GM21717 (cell line): ENCODE results near the gene DYNLT5.
A peak's percentile ranks its signal among the peaks of the same experiment; 100 is the strongest.
"Not testable (repeated sequence)": the region's sequence is repeated elsewhere in the genome, so short reads cannot be mapped to it uniquely, and the experiment has no call there.

Experiments
- ATAC-seq: cut with Tn5 transposase; IDR thresholded peaks from one replicate; pipeline ENCODE4 v1.9.1; 2021; ENCODE audit warnings: mild to moderate bottlenecking, moderate library complexity; ENCODE audit not compliant: unreplicated experiment

Gene DYNLT5

DNA sequence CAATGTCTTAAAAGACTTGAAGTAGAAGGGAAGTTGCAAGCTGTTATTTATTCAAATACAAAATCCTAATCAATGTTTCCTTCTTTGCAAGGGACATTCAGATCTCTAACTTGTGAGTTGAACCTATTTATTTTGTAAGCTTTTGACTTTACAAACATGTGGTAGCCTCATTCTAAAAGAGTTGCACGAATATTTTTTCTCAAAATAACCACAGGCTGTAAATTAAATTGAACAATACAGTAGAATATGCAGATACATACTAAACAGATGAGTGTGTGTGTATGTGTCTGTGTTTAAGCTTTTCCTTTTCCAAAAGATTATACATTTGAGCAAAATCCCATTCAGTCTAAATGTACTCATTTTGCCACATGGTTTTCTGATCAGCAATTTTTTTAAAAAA is 4.8 kb upstream of the DYNLT5 start:
- ATAC-seq: no peak

DNA sequence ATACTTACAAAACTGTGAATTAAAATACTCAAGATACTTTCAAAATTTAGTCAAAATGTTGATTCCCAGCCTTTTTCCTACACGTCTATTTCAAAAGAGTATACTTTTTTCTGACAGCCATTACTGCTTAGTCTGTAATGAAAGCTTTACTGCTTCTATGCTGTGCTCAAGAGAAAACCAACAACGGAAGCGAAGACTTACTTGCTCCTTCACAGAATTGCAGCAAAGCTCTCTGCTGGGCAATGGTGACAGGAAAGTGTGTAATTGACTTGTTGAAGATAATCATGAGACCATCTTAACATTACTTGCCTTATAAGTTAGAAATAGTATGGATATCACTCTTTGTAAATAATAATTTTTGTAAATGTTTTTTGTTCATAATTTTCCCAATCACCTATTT is 1.7 kb upstream of the DYNLT5 start:
- no peak for ATAC-seq

DNA sequence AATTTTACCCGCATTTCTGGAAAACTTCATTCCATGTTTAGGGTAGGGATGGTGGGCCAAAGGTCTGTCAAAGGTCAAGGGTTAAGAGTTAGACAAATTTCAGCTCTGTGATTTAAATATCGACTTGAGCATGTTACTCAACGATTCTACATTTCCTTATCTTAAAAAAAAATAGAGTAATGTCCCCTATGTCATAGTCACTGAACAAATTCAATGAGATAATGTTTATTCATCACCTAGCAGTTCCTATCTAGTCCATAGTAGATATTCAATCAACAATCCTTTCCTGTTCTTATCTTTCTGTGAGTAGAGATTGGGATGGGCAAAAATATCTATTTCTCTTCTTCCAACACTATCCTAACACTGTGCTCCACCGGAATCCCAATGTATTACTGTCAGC is 1.1 kb upstream of the DYNLT5 start:
- no peak for ATAC-seq

DNA sequence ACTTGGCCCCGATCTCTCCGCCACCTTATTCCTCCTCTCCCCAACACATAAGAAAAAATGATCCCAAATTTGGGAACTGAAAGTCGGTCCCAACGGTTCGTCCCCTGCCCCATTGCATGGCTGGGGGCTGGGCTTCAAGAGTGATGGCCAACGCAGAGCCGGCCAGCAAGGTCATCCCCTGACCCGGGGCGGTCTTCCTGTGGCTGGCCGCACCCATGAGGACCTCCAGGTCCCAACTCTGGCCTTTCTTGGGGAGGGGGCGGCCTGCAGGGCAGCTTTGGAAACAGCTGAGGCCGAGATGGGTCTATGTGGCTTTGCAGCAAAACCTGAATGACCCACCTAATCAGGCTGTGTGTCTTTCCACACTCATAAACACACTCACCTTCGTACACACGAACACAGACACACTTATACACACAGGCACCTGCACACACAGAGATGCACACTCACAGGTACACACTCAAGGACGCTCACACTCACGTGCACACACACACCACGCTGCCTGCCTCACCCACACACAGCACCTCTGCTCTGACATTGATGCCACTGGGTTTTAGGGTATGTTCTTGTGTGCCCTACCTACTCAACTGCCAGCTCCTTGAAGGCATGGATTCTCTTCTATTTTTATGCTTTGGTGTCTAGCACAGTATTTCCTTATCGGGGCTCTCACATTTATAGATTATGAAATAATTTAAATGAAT is 562 bp downstream of the DYNLT5 start:
- ATAC-seq: no peak

DNA sequence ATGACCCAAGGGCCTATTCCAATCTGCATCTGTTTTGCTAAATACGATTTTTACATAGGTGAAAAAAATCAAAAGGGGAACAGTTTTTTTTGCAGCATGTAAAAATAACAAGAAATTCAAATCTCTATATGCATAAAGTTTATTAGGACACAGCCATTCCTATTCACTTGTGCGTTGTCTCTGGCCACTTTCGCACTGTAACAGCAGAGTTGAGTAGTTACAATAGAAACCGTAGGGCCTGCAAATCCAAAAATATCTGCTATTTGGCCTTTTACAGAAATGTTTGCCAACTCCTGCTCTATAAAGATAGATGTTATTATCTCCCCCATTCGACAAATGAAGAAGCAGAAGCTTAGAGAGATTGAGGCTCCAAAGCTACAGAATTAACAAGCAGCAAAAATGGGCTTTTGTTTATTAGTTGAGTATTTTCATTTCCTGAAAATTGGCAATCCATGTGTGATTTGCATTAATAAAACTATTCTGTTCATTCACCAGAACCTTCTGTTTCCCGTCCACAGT is 5.5 kb downstream of the DYNLT5 start:
- ATAC-seq: no peak

DNA sequence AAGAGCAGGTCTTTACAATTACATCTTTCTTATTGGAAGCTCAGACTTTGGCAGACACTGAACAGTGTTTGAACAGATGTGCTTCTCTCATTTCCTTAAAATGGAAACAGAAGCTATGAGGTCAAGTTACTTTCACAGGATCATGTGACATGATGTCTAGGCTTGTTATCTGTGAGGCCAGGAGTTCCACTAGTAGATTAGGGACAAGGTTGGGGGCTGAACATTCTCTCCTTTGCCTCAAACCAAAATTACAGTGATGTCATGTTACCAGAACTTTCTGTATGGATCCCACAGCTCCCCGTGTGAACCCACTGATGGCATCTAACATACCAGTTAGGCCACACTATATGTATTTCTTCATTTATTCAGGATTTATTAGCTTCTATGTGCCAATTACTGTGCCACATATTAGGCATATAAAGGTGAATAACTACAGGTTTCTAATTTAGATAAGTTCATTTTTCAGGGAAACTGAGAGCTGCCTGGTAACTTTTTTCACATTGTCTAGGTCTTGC is 6.0 kb downstream of the DYNLT5 start:
- peak; percentile 100 for ATAC-seq

DNA sequence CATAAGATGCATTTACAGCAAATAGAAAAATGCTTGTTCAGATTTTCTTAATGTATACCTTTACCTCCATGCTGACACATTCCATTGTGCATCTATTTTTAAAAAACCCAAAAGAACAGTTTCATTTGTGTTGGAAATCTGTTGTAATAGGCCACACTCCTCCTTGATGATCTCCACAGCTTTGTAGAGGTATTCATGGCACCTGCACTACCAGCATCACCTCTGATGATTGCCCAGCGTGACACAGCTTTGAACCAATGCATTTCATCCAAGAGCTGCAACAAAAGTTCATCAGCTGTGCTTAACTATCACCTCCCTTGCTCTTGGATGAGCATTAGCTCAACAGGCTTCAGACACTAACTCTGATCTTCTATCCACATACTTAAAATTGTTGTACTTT is 8.2 kb downstream of the DYNLT5 start:
- no peak for ATAC-seq

DNA sequence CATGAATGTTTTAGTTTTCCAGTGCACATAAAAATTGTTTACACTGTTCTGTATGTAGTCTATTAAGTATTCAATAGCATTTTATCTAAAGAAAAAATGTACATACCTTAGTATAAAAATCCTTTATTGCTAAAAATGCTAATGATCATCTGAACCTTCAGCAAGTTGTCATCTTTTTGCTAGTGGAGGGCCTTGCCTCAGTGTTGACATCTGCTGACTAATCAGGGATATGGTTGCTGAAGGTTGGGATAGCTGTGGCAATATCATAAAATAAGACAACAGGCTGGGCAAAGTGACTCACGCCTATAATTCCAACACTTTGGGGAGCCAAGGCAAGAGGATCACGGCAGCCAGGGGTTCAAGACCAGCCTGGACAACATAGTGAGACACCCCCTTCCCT is 9.0 kb downstream of the DYNLT5 start:
- no peak for ATAC-seq

DNA sequence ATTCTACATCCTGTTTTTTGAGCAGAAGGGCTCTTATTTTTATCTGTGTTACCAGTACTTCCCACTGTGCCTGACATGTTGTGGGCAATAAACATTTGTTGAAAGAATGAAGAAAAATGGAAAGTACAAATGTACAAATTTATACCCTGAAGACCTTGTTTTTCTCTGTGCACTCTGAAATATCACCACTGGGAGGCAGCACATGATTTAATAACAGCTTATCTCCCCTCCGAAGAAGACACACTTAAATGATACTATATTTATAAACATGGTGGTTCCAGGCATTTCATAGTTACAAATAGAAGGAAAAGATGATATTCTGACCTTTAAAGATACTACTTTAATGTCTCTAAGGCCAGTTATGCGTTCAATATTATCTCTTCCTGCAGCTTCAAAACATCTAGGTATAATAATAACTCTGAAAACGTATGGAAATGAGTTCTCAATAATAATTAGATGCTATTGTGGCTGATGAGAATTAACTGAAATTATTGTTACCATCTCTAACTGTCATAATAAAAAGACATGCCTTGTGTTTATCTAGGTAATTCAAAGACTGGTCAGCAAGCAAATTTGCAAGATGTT is 12.8 kb downstream of the DYNLT5 start:
- peak; percentile 67 for ATAC-seq

DNA sequence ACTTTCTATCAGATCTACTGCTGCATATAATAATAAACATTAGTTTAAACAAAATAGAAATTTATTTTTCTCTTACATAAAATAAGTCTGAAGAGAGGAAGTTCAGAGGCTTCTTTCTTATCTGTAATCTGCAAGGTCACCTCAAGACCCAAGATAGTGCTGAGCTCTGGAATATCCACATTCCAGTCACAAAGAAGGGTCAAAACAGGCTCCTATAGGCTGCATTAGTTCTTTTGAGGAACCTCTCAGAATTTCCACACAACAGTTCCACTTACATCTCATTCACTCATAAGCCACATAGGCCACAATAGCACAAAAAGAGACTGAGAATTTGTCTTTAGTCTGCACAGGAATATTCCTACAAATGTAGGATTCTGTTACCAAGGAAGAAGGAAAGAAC is 15.4 kb downstream of the DYNLT5 start:
- no peak for ATAC-seq

DNA sequence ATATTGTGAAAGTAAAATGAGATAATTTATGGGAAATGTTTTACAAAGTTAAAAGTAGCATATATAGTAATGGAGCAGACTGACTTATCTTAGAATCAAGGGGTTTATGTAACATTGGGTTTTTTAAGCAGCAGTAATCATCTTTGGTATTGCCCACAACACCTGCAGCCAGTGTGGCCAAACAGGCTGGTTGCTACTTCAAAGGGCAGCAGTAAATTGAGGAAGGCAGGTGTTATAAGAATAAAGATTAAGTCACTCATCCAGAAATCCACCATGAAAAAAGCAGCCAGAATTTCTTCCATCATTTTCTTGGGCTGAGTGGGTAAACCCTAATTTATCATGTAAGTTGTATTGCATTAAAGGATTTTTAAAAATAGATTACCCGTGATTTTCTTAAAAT is 16.7 kb downstream of the DYNLT5 start:
- ATAC-seq: no peak

DNA sequence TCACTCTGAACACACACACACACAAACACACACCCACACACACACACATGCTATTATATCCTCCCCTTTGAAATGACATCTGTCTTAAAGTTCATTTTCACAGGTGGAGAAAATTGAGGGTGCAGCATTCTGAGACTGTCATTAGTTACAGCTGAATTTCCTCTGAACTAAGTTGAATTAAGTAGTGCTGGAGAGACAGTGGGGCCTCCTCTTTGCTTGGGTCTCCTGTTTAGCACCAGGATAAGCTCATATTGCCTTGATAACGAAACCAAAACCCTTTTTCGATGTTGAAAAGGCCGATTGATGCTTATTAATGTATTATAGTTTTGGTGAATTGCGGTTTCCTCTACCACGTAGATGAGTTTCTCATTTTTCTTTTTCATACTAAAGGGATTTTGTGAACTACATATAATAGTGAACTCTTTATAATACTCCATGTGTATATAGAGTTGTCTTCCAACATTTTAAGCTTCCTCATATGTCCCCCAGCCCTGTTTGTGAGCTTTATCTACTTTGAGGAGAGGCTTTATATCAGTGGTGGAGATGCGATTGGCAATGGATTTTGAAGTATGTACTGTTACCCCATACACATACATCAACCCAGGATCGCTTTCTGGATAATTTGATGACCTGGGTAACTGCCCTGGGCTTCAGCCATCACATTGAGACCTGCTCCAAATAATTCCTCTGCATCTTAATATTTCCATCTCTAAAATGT is 17.4 kb downstream of the DYNLT5 start:
- ATAC-seq: no peak

DNA sequence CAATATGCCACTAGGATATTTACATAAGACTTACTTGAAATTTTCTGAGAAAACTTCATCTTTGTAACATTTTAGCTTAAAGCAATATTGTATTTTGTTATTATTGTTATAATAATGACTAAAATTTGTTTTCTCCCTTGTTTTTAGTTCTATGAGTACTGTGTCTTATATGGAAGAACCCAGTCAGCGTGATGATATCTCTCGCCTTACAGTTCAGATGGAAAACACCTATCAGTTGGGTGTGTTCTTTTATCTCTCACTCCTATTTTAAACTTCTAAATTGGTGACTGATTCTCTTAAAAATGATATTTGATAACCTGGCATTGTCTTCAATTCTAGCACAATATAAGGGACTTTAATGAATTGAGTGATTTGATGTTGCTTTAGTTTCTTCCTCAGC is 18.0 kb downstream of the DYNLT5 start:
- no peak for ATAC-seq

DNA sequence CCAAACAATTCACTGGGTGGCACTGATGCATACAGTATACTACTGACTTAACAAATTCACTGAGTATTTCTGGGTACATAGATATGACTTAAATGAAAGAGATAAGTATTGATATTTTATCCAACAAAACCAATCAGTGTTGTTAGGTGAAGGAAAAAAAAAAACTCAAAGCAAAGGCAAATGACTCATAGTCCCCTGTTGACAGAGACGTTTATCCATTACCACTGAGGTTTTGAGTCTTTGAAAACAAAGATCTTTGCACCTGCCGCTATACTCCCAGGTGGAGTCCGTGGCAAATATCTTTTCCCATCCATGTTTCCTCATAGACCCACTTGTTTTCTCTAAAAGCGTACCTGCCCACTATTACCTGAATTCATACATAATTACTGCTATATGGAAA is 18.4 kb downstream of the DYNLT5 start:
- no peak for ATAC-seq

DNA sequence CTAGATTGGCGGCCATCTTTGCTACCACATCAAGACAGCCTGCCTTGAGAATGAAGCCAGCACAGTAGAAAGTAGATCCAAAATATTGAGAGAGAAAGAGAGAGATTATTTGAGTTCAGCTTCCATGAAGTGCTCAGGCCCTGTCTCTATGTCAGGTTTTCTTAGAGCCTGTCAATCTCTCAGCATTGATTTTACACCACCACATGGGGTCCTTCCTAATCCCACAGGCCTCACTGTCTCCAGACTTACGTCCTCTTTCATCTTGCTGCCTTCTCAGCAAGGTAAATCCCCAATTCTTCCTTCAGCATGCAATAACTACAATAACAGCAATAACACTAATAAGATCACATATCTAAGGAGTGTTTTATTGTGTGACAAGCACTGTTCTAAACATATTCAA is 21.0 kb downstream of the DYNLT5 start:
- no peak for ATAC-seq

DNA sequence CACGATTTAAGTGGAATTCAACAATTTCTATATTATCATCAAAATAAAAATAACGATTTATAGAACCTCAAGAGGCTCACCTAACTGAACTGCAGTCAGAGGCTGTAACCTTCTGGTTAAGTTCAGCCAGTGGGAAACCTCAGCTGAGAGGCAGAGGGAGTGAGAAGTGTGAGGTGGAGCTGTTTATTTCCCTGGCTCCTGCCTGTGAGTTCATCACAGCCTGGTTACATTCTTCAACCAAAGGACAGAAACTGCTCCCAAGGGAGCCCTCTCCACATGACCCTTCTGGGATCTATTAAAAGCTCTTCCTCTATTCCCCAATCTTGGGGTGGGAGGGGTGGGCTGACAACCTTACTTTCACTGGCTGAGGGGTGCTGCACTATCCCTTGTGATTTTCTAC is 22.2 kb downstream of the DYNLT5 start:
- no peak for ATAC-seq

DNA sequence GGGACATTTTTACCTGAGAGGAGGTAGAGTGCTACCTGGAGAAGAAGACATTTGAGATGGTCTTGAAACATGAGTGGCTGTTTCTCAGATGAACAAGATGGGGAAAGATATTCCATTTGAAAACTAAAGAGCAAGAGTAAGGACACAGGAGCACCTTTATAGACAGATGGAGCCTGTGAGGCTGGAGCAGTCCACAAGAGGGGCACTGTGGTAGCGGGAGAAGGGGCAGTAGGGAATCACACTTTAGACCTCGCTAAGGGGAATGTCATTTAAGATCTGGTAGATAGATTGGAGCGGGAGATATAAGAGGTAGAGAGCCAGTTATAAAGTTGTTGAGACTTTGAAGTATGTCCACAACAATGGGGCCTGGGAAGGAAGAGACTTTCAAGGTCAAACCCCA is 23.4 kb downstream of the DYNLT5 start:
- no peak for ATAC-seq

DNA sequence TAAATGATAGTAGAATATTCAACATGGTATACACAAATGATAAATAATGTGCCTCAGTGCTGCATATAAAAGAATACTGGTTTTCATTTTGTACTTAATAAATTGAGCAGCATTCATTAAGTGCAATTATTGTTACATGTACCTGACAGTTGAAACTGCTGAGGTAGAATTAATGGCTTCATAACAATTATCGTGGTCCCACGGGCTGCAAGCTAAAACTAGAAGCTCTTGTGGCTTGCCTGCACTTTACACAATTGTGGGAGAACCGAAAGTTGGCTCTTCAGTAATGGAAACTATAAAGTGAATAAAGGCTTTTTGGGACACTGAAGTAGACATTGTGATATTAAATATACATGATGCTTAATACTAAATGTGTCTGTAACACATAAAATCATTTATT is 25.6 kb downstream of the DYNLT5 start:
- no peak for ATAC-seq

DNA sequence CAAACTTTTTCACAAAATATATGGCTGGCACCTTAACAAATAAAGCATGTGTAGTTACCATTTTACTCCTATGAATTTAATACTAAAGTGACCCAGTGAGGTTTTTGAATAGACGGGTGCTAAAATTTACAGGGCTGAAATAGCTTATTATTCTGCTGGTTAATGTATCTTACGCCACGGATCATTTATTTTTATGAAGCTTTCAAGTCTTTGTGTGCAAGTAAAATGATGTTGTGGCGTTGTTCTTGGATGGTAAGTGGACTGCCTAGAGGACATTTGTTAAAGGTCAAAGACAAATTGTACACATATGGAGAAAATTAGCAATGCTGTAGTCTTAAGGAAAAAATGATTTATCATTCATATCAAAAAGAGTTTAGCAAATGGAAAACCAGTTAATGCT is 26.0 kb downstream of the DYNLT5 start:
- no peak for ATAC-seq

DNA sequence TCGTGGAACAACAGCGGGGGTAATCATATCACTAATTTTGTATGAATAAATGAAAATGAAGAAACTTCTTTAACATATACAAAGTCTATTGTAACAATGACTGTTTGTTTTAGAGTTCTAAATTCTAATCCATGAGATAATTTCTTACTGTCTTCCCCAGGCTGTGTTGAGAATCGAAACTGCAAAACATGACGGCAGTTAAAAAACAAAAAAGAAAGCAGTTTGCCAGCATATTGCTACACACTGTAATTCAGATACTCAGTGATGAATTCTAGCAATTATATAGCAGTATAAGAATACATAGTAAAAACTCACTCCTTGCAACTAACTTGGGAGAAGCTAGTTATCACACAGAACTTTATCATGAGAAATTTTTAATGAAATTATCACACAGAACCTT is 26.7 kb downstream of the DYNLT5 start:
- ATAC-seq: no peak

DNA sequence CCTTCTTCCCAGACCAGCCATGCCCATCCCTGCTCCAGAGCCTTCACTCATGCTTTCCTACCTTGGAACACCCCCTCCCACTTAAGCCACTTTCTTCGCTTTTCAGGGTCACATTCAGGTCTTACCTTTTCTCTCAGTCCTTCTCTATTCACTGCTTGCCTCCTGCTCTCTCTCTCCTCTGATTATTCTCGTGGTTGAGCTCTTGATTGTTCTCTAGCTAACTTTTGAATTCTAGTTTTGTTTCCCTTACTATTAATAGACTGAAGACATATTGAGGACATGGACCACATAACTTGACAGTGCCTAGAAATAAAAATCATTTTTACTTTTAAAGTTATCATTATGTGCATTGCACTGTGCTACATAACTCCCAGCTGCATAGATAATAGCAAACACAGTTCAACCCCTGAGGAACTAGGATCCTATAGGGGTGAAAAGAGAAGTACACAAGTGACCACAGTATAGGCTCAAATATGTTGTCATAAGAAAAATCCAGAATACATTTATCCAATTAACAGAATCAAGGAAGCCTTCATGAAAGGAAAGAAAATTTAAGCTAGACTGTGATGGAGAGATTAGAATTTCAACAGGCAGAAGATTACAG is 27.3 kb downstream of the DYNLT5 start:
- ATAC-seq: no peak

DNA sequence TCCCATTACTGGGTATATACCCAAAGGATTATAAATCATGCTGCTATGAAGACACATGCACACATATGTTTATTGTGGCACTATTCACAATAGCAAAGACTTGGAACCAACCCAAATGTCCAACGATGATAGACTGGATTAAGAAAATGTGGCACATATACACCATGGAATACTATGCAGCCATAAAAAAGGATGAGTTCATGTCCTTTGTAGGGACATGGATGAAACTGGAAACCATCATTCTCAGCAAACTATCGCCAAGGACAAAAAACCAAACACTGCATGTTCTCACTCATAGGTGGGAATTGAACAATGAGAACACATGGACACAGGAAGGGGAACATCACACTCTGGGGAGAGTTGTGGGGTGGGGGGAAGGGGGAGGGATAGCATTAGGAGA is 33.5 kb downstream of the DYNLT5 start:
- not testable (repeated sequence) for ATAC-seq
